ENCODE data around the gene R3HCC1L.
A peak's percentile ranks its signal among the peaks of the same experiment; 100 is the strongest.

The R3HCC1L gene

DNA sequence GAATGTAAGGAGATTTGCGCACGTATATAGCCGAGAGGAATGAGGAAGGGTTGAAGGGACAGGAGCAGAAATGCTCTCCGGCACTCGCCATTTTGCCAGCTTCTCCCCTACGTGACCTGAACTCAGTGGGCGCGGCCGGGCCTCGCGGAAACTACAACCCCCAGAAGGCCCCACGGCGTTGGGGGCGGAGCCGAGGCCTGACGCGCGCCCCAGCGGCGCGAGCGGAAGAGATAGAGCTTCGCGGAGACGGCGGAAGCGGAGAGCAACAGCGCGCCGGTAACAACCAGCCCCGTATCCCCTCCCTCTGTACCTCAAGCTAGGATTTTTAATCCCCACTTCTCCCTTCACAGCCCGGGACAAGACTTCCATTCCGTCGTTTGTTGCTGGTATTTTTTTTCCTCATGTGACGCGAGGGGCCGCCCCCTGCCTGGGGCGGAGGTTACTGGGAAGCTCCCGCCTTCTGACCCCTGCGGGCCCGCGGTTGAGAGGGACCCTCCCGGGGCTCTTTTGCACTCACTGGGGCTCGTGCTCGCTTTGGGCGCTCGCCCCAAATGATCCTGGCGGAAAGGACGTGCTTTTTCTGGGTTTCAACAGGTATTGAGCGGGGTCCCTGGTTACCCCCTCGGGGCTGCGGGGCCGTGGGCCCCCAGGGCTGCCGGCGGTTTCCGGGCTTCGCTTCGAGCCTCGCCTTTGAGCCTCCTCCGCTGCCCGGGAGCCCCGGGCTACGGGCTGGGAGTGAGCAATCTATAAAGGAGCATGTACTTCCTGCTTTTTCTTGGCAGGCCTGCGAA, at the start of gene R3HCC1L:
TSS of gene R3HCC1L (plus strand) at position 227 of the 791 bp plus-strand sequence. CDS start 73,458 bp downstream, outside the sequence.
- DNase-seq (ENCODE audit: low read depth), result peak; percentile 87
- H3K4me3 ChIP-seq (ENCODE audit: low read length), result peak within 1 kb of the TSS; percentile 98
- TF ChIP-seq CTCF (IDR thresholded peaks at IDR 0.05; ENCODE audit: insufficient read depth, low read depth, low read length, missing control alignments), result no peak

GRCh38 chr10:98085238-98085637, 49.2 kb upstream of the R3HCC1L start:
- no peak overlapping the region for H3K4me3 ChIP-seq (ENCODE audit: low read length)
- no peak for TF ChIP-seq CTCF (IDR thresholded peaks at IDR 0.05; ENCODE audit: insufficient read depth, low read depth, low read length, missing control alignments)

GRCh38 chr10:98086837-98087708, 47.4 kb upstream of the R3HCC1L start:
- TF ChIP-seq CTCF (IDR thresholded peaks at IDR 0.05; ENCODE audit: insufficient read depth, low read depth, low read length, missing control alignments), result no peak
- no peak overlapping the region for H3K4me3 ChIP-seq (ENCODE audit: low read length)
- peak; percentile 19 for DNase-seq (ENCODE audit: low read depth)

More at GRCh38 chr10:98085238-98085637, 49.2 kb upstream of the R3HCC1L start:
- DNase-seq (ENCODE audit: low read depth), result no peak

DNA sequence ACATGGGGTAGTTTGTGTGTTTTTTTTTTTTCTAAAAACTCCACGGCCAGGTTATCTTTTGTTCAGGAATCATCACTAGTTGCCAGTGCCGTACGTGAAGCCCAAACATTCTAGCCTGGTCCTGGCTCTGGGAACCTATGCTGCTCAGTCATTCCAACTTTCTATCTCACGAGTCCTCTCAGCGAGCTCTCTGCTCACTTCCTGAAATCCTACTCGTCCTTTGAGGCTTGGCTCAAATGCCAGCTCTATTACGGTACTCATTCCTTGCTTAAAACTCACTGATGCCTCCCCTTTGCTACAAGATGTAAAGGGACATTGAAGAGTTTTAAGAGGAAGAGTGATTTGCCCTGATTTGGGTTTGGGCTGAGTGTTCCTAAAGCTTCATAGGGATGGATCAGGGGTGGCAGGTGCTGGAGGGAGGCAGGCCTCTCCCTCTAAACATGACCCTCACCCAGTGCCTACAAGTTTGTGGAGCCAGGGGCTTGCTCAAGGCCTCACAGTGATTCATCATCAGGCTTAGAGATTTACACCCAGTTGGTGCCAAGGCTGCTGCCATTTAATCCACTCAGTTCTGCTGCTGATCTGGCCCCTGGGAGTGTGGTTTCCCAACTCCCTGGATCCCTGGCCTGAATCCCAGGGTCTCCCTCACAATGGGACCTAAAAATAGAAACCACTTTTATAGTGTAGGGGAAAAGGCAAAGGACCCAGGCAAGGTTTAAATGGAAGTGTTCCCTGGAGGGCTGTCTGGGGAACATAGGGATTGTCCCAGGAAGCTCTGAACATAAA, 46.1 kb upstream of the R3HCC1L start:
- no peak for TF ChIP-seq CTCF (IDR thresholded peaks at IDR 0.05; ENCODE audit: insufficient read depth, low read depth, low read length, missing control alignments)
- no peak overlapping the region for H3K4me3 ChIP-seq (ENCODE audit: low read length)
- no peak for DNase-seq (ENCODE audit: low read depth)

- DNase-seq (ENCODE audit: low read depth), result no peak
- TF ChIP-seq CTCF (IDR thresholded peaks at IDR 0.05; ENCODE audit: insufficient read depth, low read depth, low read length, missing control alignments), result no peak
- H3K4me3 ChIP-seq (ENCODE audit: low read length), result no peak overlapping the region
These were observed 43.6 kb upstream of the R3HCC1L start for GRCh38 chr10:98090822-98091221.

DNA sequence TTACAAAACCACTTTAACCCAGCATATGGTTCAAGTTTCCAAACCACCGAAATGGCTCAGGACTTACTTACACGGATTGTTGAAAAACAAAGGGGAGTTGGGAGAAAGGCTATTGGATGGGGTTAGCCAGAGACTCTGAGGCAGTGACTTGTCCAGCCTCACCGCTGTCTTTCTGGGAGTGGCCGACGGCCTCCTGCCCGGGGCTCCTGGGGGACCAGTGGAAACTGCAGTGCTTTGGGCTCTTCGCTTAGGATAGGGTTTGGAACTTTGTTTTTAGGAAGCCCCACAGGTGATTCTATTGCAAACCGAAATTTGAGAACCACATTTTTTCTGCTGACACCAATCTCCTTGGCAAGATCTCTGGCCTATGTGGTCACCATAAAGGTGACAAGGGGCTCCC, 38.1 kb upstream of the R3HCC1L start:
- no peak for TF ChIP-seq CTCF (IDR thresholded peaks at IDR 0.05; ENCODE audit: insufficient read depth, low read depth, low read length, missing control alignments)

More for the DNA sequence above, 38.1 kb upstream of the R3HCC1L start:
- DNase-seq (ENCODE audit: low read depth), result no peak
- no peak overlapping the region for H3K4me3 ChIP-seq (ENCODE audit: low read length)

All from epithelial cell of esophagus (primary cell).